ENCODE data around the gene HERC3.

HERC3 gene

GRCh38 chr4:88614058-88614457 lies 21.8 kb downstream of the HERC3 start:
- no peaks in the 10 kb centered on the region for H3K9me3 ChIP-seq (ENCODE audit: insufficient read depth, low read depth, low read length)
- no peaks in the 10 kb centered on the region for H3K36me3 ChIP-seq (ENCODE audit: control insufficient read depth in 1 of 2, insufficient read depth in 2 of 2, low read length in 2 of 2)
- no CpG with 5 or more reads among the region's 1 CpG for WGBS (ENCODE audit: extremely low coverage, insufficient coverage, insufficient read length)
- H2BK12ac ChIP-seq (ENCODE audit: low read length): no peak overlapping the region
- no peak overlapping the region for H2BK120ac ChIP-seq (ENCODE audit: insufficient read depth, low read length, poor library complexity)
- H3K4ac ChIP-seq (ENCODE audit: low read depth, low read length): no peak overlapping the region
- H4K8ac ChIP-seq (ENCODE audit: low read depth, low read length): no peak overlapping the region
- H3K27me3 ChIP-seq (ENCODE audit: insufficient read depth, low read length): no peaks in the 10 kb centered on the region
- DNase-seq: no peak
- H4K12ac ChIP-seq (ENCODE audit: low read depth, low read length): no peak overlapping the region
- H2AFZ ChIP-seq (ENCODE audit: insufficient read depth, low read length, poor library complexity): no peak overlapping the region
- H3K79me1 ChIP-seq (ENCODE audit: low read length): no peaks in the 10 kb centered on the region
- no peak overlapping the region for H3K4me3 ChIP-seq (ENCODE audit: low read depth, low read length)
- no peak overlapping the region for H4K91ac ChIP-seq (ENCODE audit: low read depth, low read length)
- no peak overlapping the region for H2AK5ac ChIP-seq (ENCODE audit: low read length)
- no peaks in the 10 kb centered on the region for H3K79me2 ChIP-seq (ENCODE audit: control insufficient read depth, insufficient read depth, low read length, poor library complexity)
- H3K9ac ChIP-seq (ENCODE audit: low read length): no peak overlapping the region
- no peak overlapping the region for H3K27ac ChIP-seq (ENCODE audit: low read depth, low read length)
- H3K23ac ChIP-seq (ENCODE audit: low read length): no peak overlapping the region
- H3K18ac ChIP-seq (ENCODE audit: low read length): no peak overlapping the region
- peaks cover 2 to 4% of the 10 kb centered on the region in 2 experiments for H3K4me1 ChIP-seq (ENCODE audit: control insufficient read depth in 1 of 2, insufficient read depth in 2 of 2, low read length in 2 of 2)
- no peak overlapping the region for H2BK5ac ChIP-seq (ENCODE audit: low read depth, low read length, poor library complexity)
- H3K14ac ChIP-seq (ENCODE audit: low read length): no peak overlapping the region
- no peak overlapping the region for H3K4me2 ChIP-seq (ENCODE audit: low read length)

- no peak overlapping the region for H3K4me2 ChIP-seq (ENCODE audit: low read length)
Measured at GRCh38 chr4:88616275-88617150, 24.2 kb downstream of the HERC3 start.

GRCh38 chr4:88618782-88619485 lies 26.7 kb downstream of the HERC3 start:
- H2AK5ac ChIP-seq (ENCODE audit: low read length): no peak overlapping the region
- H3K36me3 ChIP-seq (ENCODE audit: control insufficient read depth in 1 of 2, insufficient read depth in 2 of 2, low read length in 2 of 2): no peaks in the 10 kb centered on the region
- no peak overlapping the region for H4K12ac ChIP-seq (ENCODE audit: low read depth, low read length)
- no peak overlapping the region for H3K14ac ChIP-seq (ENCODE audit: low read length)
- H3K27ac ChIP-seq (ENCODE audit: low read depth, low read length): no peak overlapping the region
- H3K4me1 ChIP-seq (ENCODE audit: control insufficient read depth in 1 of 2, insufficient read depth in 2 of 2, low read length in 2 of 2): no peaks in the 10 kb centered on the region
- H2BK5ac ChIP-seq (ENCODE audit: low read depth, low read length, poor library complexity): no peak overlapping the region
- no peaks in the 10 kb centered on the region for H3K79me1 ChIP-seq (ENCODE audit: low read length)
- H3K23ac ChIP-seq (ENCODE audit: low read length): no peak overlapping the region
- no peak overlapping the region for H3K9ac ChIP-seq (ENCODE audit: low read length)
- H3K4me3 ChIP-seq (ENCODE audit: low read depth, low read length): no peak overlapping the region
- no peaks in the 10 kb centered on the region for H3K9me3 ChIP-seq (ENCODE audit: insufficient read depth, low read depth, low read length)
- WGBS (ENCODE audit: extremely low coverage, insufficient coverage, insufficient read length): no CpG with 5 or more reads among the region's 3 CpGs
- DNase-seq: no peak
- no peak overlapping the region for H2BK120ac ChIP-seq (ENCODE audit: insufficient read depth, low read length, poor library complexity)
- H4K91ac ChIP-seq (ENCODE audit: low read depth, low read length): no peak overlapping the region
- H4K8ac ChIP-seq (ENCODE audit: low read depth, low read length): no peak overlapping the region
- no peak overlapping the region for H2AFZ ChIP-seq (ENCODE audit: insufficient read depth, low read length, poor library complexity)
- no peak overlapping the region for H3K4me2 ChIP-seq (ENCODE audit: low read length)
- no peak overlapping the region for H2BK12ac ChIP-seq (ENCODE audit: low read length)
- H3K79me2 ChIP-seq (ENCODE audit: control insufficient read depth, insufficient read depth, low read length, poor library complexity): no peaks in the 10 kb centered on the region
- H3K18ac ChIP-seq (ENCODE audit: low read length): no peak overlapping the region
- no peaks in the 10 kb centered on the region for H3K27me3 ChIP-seq (ENCODE audit: insufficient read depth, low read length)
- H3K4ac ChIP-seq (ENCODE audit: low read depth, low read length): no peak overlapping the region

More at GRCh38 chr4:88616275-88617150, 24.2 kb downstream of the HERC3 start:
- Histone ChIP-seq H3K9ac (ENCODE audit: low read length) (no peak overlapping the region), H2AK5ac (ENCODE audit: low read length) (no peak overlapping the region), H2BK12ac (ENCODE audit: low read length) (no peak overlapping the region), H4K12ac (ENCODE audit: low read depth, low read length) (no peak overlapping the region), H3K36me3 (ENCODE audit: control insufficient read depth in 1 of 2, insufficient read depth in 2 of 2, low read length in 2 of 2) (no peaks in the 10 kb centered on the region), H3K4me1 (ENCODE audit: control insufficient read depth in 1 of 2, insufficient read depth in 2 of 2, low read length in 2 of 2) (no peaks in the 10 kb centered on the region), H3K9me3 (ENCODE audit: insufficient read depth, low read depth, low read length) (no peaks in the 10 kb centered on the region), H2AFZ (ENCODE audit: insufficient read depth, low read length, poor library complexity) (no peak overlapping the region), H2BK120ac (ENCODE audit: insufficient read depth, low read length, poor library complexity) (no peak overlapping the region), H3K27ac (ENCODE audit: low read depth, low read length) (no peak overlapping the region), H3K27me3 (ENCODE audit: insufficient read depth, low read length) (no peaks in the 10 kb centered on the region), H3K79me1 (ENCODE audit: low read length) (no peaks in the 10 kb centered on the region), H4K91ac (ENCODE audit: low read depth, low read length) (no peak overlapping the region), H3K23ac (ENCODE audit: low read length) (no peak overlapping the region), H3K79me2 (ENCODE audit: control insufficient read depth, insufficient read depth, low read length, poor library complexity) (no peaks in the 10 kb centered on the region), H3K4me3 (ENCODE audit: low read depth, low read length) (no peak overlapping the region), H3K18ac (ENCODE audit: low read length) (no peak overlapping the region), H3K4ac (ENCODE audit: low read depth, low read length) (no peak overlapping the region), H4K8ac (ENCODE audit: low read depth, low read length) (no peak overlapping the region), H3K14ac (ENCODE audit: low read length) (no peak overlapping the region), H2BK5ac (ENCODE audit: low read depth, low read length, poor library complexity) (no peak overlapping the region)
- peak; percentile 24 to 69 for DNase-seq
- WGBS (ENCODE audit: extremely low coverage, insufficient coverage, insufficient read length): no CpG with 5 or more reads among the region's 4 CpGs

GRCh38 chr4:88619971-88620370 lies 27.7 kb downstream of the HERC3 start:
- Histone ChIP-seq H3K79me2 (ENCODE audit: control insufficient read depth, insufficient read depth, low read length, poor library complexity) (no peaks in the 10 kb centered on the region), H3K9me3 (ENCODE audit: insufficient read depth, low read depth, low read length) (no peaks in the 10 kb centered on the region), H3K18ac (ENCODE audit: low read length) (no peak overlapping the region), H2AK5ac (ENCODE audit: low read length) (no peak overlapping the region), H3K27ac (ENCODE audit: low read depth, low read length) (no peak overlapping the region), H4K91ac (ENCODE audit: low read depth, low read length) (no peak overlapping the region), H3K4me3 (ENCODE audit: low read depth, low read length) (no peak overlapping the region), H3K9ac (ENCODE audit: low read length) (no peak overlapping the region), H2BK5ac (ENCODE audit: low read depth, low read length, poor library complexity) (no peak overlapping the region), H4K12ac (ENCODE audit: low read depth, low read length) (no peak overlapping the region), H2BK120ac (ENCODE audit: insufficient read depth, low read length, poor library complexity) (no peak overlapping the region), H3K79me1 (ENCODE audit: low read length) (no peaks in the 10 kb centered on the region), H3K14ac (ENCODE audit: low read length) (no peak overlapping the region), H3K4me1 (ENCODE audit: control insufficient read depth in 1 of 2, insufficient read depth in 2 of 2, low read length in 2 of 2) (no peaks in the 10 kb centered on the region), H2AFZ (ENCODE audit: insufficient read depth, low read length, poor library complexity) (no peak overlapping the region), H3K23ac (ENCODE audit: low read length) (no peak overlapping the region), H3K4ac (ENCODE audit: low read depth, low read length) (no peak overlapping the region), H3K4me2 (ENCODE audit: low read length) (no peak overlapping the region), H2BK12ac (ENCODE audit: low read length) (no peak overlapping the region), H3K36me3 (ENCODE audit: control insufficient read depth in 1 of 2, insufficient read depth in 2 of 2, low read length in 2 of 2) (no peaks in the 10 kb centered on the region), H3K27me3 (ENCODE audit: insufficient read depth, low read length) (no peaks in the 10 kb centered on the region), H4K8ac (ENCODE audit: low read depth, low read length) (no peak overlapping the region)
- no CpG with 5 or more reads among the region's 1 CpG for WGBS (ENCODE audit: extremely low coverage, insufficient coverage, insufficient read length)
- DNase-seq: no peak

Data from trophoblast cell (in vitro differentiated cells and primary cell).